ENCODE measurements around the gene CGB2.
"Not testable (repeated sequence)": the region's sequence is repeated elsewhere in the genome, so short reads cannot be mapped to it uniquely, and the experiment has no call there.

The CGB2 gene

GRCh38 chr19:49070416-49070815, 38.7 kb downstream of the CGB2 start:
- no peak overlapping the region for H3K4me3 ChIP-seq (replicated peaks; ENCODE audit: low read depth, low read length)
- no peak for DNase-seq (ENCODE audit: extremely low read depth, low read depth)
- TF ChIP-seq, protein P1, sequence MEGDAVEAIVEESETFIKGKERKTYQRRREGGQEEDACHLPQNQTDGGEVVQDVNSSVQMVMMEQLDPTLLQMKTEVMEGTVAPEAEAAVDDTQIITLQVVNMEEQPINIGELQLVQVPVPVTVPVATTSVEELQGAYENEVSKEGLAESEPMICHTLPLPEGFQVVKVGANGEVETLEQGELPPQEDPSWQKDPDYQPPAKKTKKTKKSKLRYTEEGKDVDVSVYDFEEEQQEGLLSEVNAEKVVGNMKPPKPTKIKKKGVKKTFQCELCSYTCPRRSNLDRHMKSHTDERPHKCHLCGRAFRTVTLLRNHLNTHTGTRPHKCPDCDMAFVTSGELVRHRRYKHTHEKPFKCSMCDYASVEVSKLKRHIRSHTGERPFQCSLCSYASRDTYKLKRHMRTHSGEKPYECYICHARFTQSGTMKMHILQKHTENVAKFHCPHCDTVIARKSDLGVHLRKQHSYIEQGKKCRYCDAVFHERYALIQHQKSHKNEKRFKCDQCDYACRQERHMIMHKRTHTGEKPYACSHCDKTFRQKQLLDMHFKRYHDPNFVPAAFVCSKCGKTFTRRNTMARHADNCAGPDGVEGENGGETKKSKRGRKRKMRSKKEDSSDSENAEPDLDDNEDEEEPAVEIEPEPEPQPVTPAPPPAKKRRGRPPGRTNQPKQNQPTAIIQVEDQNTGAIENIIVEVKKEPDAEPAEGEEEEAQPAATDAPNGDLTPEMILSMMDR (IDR thresholded peaks at IDR 0.05; ENCODE audit: low read depth, low read length, missing control alignments): no peak

- H3K4me3 ChIP-seq (replicated peaks; ENCODE audit: low read depth, low read length): no peak overlapping the region
- no peak for DNase-seq (ENCODE audit: extremely low read depth, low read depth)
- TF ChIP-seq, protein P1 (IDR thresholded peaks at IDR 0.05; ENCODE audit: low read depth, low read length, missing control alignments): no peak
Measured at GRCh38 chr19:49071860-49072547, 40.3 kb downstream of the CGB2 start.

DNA sequence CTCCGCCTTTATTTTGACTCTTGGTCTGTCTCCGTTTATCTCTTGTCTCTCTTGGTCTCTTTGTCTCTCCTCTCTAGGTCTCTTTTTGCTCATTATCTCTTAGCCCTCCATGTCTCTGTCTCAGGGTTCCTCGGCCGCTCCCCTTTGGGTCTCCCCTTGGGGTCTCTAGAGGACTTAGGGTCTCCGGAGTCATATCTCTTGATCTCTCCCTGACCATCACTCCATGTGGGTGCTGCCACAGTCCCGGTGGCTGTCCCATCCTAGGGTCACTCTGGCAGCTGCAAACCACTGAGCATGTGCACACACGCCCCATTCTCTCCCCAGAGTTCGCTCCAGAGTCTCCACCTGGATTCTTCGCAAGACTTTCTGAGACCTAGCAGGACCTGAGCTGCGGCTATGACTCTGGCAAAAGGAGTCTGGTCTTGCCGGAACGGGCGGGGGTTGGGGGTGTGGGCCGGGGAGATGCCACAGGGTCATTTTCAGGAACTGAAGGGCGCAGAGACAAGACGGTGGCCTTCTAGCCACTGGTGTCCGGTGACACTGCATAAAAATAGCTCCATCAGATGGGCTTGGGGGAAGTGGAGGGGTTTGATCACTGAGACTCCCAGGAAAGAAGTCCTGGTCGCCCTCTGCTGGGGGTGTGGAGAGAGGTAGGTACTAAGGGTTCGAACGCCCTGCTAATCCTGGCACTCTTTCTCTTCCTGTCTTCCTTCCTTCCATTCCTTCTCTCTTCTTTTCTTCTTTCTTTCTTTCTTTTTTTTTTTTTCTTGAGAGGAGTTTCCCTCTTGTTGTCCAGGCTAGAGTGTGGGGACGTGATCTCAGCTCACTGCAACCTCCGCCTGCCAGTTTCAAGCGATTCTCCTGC, 42.1 kb downstream of the CGB2 start:
- no peak overlapping the region for H3K4me3 ChIP-seq (replicated peaks; ENCODE audit: low read depth, low read length)
- TF ChIP-seq, protein P1 (IDR thresholded peaks at IDR 0.05; ENCODE audit: low read depth, low read length, missing control alignments): peak; percentile 23
- DNase-seq (ENCODE audit: extremely low read depth, low read depth): no peak

DNA sequence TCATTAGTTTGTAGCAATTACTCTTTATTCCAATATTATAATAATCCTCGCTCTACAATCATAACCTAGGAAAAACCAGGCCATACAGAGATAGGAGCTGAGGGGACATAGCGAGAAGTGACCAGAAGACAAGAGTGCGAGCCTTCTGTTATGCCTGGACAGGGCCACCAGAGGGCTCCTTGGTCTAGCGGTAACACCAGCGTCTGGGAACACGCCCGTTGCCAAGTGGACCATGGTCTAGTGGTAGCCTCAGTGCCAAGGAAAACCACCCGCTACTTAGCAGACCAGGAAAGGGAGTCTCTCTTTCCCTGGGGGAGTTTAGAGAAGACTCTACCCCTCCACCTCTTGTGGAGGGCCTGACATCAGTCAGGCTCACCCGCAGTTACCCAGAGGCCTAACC, 43.2 kb downstream of the CGB2 start:
- H3K4me3 ChIP-seq (replicated peaks; ENCODE audit: low read depth, low read length); DNase-seq (ENCODE audit: extremely low read depth, low read depth): not testable (repeated sequence)
- TF ChIP-seq, protein P1 (IDR thresholded peaks at IDR 0.05; ENCODE audit: low read depth, low read length, missing control alignments): peak; percentile 51

DNA sequence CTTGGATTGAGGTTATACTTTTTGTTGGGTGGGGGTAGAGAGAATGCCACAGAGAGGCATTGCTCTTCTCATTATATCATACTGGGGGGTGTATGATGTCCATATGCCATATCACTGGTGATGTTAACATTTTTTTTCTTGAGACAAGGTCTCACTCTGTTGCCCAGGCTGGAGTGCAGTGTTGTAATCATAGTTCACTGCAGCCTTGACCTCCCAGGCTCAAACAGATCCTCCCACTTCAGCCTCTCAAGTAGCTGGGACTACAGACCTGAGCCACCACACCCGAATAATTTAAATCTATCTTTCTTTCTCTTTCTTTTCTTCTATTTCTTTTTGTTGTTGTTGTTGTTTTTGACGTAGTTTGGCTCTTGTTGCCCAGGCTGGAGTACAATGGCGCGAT, 48.7 kb downstream of the CGB2 start:
- TF ChIP-seq, protein P1 (IDR thresholded peaks at IDR 0.05; ENCODE audit: low read depth, low read length, missing control alignments): no peak
- DNase-seq (ENCODE audit: extremely low read depth, low read depth): no peak
- no peak overlapping the region for H3K4me3 ChIP-seq (replicated peaks; ENCODE audit: low read depth, low read length)

- DNase-seq (ENCODE audit: extremely low read depth, low read depth): no peak
- no peak overlapping the region for H3K4me3 ChIP-seq (replicated peaks; ENCODE audit: low read depth, low read length)
- TF ChIP-seq, protein P1 (IDR thresholded peaks at IDR 0.05; ENCODE audit: low read depth, low read length, missing control alignments): no peak
Measured at GRCh38 chr19:49081273-49081672, 49.6 kb downstream of the CGB2 start.

Data from HFF-Myc (cell line).